GM12864 (cell line): Measurements from ENCODE around the gene MYO18A.

ENCODE experiments used
- DNase-seq: peaks from one replicate; pipeline ENCODE4 v3.0.0-alpha.2; 2011; ENCODE audit warnings: low read depth
- H3K4me3 ChIP-seq: 2 replicates; pipeline ENCODE4 v1.5.1; 2011; ENCODE audit warnings: mild to moderate bottlenecking, low read depth, low read length, control low read depth
- CTCF ChIP-seq: IDR thresholded peaks from 2 replicates; pipeline ENCODE4 v1.5.1; 2011; ENCODE audit warnings: low read depth, mild to moderate bottlenecking, moderate library complexity, low read length, control low read depth, inconsistent platforms; ENCODE audit errors: missing control alignments

Gene MYO18A

GRCh38 chr17:29115961-29116803 is 64.0 kb downstream of the MYO18A start:
- no peak for DNase-seq
- H3K4me3 ChIP-seq: no peak overlapping the region
- peak; percentile 40 for TF ChIP-seq CTCF

GRCh38 chr17:29115435-29115834 is 64.8 kb downstream of the MYO18A start:
- H3K4me3 ChIP-seq: no peak overlapping the region
- no peak for TF ChIP-seq CTCF
- no peak for DNase-seq

GRCh38 chr17:29114141-29114540 is 66.1 kb downstream of the MYO18A start:
- H3K4me3 ChIP-seq: no peak overlapping the region
- DNase-seq: no peak
- TF ChIP-seq CTCF: no peak

- no peak overlapping the region for H3K4me3 ChIP-seq
- DNase-seq: no peak
- TF ChIP-seq CTCF: peak; percentile 16
These were observed 66.9 kb downstream of the MYO18A start for GRCh38 chr17:29113334-29113733.

- no peak for DNase-seq
- TF ChIP-seq CTCF: no peak
- no peak overlapping the region for H3K4me3 ChIP-seq
These were observed 67.4 kb downstream of the MYO18A start for GRCh38 chr17:29112771-29113295.

- TF ChIP-seq CTCF: peak; percentile 95
- no peak overlapping the region for H3K4me3 ChIP-seq
- no peak for DNase-seq
These were observed 68.2 kb downstream of the MYO18A start for GRCh38 chr17:29111816-29112499.

- H3K4me3 ChIP-seq: no peak overlapping the region
- DNase-seq: no peak
- no peak for TF ChIP-seq CTCF
These were observed 69.8 kb downstream of the MYO18A start for GRCh38 chr17:29110372-29110757.
